Activated CD8-positive, alpha-beta memory T cell treated with anti-CD3 and anti-CD28 coated beads, Interleukin-2, amount 50 U/mL, for 1 hour (primary cell): ENCODE results near the gene BCLAF3.

Experiments
- DNase-seq: peaks from one replicate; pipeline ENCODE4 v3.0.0-alpha.2; 2020; ENCODE audit errors: extremely low read depth

Gene BCLAF3

DNA sequence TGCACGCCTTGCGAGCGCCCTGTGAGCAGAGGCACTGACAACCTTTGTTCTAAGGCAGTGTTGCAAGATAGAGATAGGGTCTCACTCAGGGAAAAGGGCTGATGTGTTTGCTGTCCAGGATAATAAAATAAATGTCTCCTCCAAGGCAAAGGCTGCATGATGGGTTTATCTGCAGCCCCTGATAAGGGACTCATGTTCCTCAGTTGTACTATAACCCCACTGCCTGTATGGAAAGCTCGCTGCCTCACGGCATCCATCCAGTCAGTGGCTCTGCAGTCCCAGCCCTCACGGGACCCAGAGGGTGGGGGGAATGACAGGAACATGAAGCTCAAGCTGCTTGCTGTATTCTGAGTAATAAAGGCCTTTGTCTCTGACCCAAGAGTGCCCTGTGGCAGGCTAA, 22.6 kb downstream of the BCLAF3 start:
- no peak for DNase-seq

DNA sequence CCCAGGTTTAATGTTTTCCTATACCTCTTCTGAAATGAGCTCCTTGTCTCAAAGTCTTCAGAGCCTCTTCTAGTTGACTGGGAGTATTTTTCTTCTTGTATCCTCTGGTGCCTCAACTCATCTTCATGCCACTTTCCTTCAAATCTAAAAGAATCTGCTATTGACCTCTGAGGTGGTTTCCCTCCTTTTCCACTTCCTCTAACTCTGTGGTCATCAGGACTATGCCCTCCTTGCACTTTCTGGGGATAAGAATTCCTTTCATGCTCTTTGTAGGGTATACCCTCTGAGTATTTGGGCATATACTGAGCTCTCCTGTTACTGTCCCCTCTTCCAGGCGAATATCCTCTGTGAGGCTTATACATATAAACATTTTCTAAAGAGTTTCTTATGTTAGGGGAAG, 24.8 kb downstream of the BCLAF3 start:
- no peak for DNase-seq

DNA sequence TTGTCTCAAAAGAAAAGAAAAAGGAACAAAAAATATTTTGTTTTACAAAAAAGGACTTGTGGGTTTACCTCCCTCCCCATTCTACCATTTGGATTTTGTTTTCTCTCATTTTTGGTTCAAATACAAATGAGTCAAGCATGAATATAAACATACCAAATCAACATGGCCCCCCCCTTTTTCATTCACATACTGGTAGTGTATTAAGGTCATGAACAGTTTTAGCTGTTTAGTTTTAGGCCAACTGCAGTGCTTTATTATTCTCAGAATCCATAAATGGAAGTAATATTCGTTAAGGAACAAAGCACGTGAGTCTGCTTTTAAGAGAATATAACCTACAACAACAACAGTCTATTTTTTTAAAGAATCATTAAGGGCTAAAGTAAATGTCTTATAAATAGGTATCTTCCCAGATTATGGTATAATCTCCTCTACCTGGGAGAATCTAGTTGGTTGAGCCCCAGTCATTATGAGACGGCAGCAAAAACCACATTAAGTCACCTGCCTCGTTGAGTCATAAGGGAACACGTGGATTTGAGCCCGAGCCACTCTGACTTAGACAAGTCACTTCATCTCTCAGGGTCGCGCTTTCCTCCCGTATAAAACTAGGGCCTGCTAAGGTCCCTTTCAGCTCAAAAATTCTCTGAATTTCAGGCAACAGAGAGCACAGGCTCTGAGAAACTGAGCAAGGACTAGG, 26.7 kb downstream of the BCLAF3 start:
- DNase-seq: no peak

DNA sequence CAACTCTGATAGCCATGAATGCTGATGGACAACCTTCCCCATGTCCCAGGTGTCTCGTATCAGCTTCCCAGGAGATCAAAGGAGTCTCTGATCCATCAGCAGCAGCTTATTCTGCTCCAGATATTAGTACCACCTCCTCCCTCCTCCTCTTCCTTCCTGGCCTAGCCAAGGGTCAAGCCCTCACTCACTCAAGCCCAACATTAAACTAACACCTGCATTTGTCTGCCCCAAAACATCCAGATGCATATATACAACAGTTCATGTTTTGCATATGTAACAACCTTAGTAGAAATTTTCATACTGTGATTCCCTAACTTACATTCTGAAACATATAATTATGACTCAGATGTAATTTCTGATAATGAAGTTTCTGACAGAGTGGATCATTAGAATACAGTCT, 29.9 kb downstream of the BCLAF3 start:
- DNase-seq: no peak

DNA sequence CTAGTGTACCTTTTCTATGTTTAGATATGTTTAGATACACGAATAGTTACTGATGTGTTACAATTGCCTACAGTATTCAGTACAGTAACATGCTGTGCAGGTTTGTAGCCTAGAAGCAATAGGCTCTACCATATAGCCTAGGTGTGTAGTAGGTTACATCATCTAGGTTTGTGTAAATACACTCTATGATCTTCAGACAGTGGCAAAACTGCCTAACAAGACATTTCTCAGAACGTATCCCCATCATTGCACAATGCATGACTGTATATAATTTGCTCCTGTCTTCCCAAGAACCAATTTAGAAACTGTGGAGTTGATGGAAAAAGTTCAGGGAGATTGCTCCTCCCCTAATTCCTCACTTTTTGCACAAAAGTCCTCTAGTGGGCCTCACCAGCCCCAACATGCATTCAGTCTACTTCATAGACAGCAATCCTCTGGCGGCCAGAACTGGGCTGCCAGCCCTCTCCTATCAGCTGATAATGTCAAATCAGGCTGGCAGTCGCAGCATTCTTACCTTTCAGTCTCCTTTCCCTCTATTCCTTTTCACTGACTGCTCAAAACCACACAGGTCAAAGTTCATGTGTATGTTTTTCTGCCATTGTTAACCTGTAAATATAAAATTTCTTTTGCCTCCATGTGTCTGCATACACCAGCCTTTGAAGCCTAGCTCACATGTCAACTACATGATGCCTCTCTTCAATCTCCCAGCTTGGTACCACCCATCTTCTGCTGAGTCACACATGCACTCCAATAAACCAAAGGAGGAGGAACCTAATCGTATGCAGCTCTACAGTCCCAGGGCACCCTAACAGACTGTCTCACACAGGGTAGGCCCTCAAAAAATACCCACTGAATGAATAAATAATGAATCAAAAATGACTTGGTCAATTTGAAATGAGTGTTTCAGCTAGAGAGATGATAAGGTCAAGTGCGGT, 32.0 kb downstream of the BCLAF3 start:
- no peak for DNase-seq

DNA sequence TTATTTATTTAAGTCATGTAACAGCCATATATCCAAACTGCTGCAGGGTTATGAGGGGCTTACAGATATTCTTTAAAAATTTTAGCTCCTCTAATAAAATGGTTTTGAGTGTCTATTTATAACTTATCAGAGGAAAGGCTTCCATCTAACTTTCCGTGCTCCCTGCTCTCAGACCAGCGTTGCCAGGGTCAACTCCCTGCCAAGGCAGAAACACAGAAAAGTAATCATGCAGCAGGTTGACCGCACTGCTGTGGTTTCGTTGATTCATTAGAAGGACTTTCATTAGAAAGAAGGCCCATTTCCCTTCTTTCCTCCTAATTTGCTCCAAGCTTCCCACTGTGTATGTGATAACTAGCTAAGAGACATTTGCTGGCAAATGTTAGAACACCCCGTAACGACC, 33.9 kb downstream of the BCLAF3 start:
- no peak for DNase-seq

DNA sequence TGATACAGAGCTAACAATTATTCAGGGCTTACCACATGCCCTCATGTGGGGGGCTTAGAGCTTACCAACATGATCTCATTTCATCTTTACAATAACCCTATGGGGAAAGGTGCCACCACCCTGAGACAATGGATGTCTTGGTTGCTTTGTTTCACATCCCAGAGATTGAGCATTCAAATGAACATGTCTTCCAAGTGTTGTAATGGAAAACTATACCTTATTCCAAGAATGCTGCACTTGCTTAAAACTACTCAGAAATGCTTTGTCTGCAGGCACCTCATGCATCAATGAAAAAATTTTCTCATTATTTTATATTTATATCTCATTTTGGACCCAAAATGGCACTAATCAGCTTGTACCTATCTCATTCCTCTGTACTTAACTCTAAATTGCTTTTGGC, 34.6 kb downstream of the BCLAF3 start:
- no peak for DNase-seq

DNA sequence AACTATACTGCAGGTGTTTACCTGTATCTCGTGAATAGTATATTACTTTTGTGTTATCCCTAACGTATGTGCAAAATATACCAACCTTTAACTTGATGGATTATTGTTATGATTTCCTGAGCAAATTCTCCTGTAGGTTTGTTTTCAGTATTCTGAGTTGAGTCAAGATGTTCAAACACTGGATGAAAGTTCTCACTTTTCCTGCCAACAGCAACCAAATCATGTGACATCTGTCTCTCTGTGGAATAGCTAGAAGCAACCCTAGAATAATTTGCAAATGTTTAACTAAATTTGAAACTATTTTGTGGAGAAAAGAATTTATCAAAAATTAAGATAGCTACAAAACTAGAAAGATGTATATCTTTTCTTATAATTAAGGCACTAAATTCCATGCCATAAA, 35.6 kb downstream of the BCLAF3 start:
- DNase-seq: no peak

DNA sequence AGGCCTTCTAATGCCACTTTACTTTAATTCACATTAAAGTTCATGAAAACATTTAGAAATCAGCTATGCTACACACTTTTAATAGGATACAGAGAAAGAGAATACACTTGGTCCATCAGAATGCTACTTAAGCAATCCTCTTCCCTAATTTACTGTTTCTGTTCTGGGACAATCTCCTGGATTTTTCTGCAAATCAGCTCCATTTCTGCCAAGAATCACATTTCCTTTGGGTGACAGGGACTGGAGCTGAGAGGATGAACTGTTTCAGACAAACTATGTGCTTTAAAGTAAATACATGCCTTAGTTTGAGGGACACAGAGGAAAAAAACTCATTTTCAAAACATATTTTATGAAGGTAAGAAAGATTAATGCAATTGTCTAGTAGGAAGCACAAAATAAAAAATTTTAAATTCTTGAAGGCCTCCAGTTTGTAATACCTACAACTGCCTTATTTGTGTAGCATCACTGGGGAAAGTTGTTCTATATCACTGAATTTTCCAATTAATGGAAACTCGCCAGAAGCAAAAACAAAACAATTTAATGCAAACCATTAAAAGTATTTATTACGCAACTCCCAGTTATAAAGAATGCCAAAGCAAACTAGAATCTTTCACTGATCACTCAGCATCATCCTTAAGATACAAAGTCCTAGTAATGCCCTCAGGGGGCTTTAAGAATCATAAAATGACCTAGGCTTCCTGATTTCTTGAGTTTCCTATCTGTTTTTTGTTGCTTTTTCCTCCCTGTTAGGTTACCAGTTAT, 36.3 kb downstream of the BCLAF3 start:
- DNase-seq: no peak

DNA sequence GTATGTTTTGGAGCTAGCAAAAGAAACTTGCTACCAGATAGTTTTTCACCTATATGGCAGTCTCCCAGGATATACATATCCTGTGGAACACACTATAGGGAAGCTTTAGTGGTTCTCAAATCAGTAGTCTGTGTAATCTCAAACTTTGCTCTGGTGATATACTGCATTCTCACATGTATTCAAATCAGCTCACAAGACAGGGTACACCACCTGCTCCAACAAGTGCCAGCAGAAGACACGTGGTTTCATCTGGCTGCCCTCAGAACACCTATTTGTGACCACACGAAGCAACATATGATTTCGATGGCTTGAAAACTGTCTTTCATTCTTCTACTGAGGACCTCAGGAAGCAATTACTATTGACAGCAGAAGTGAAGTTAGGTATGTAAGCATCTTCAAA, 37.7 kb downstream of the BCLAF3 start:
- DNase-seq: no peak

DNA sequence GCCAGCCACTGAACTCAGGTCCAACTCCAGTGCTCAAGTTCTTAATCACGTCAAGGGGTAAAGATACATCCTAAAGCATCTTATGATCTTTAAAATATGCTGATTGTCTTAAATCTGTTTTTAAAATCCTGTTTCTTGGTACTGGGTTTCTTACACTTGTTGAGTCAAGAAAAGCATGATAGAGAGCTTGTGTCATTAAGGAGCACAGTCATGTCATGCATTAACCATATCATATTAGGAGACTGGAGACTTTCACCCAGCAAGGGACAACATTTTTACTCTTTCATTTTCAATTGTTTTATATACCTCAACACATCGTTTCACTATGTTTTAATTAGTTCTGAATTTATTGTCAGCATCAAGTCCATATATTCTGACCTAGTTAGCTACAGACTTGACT, 41.5 kb downstream of the BCLAF3 start:
- DNase-seq: no peak

DNA sequence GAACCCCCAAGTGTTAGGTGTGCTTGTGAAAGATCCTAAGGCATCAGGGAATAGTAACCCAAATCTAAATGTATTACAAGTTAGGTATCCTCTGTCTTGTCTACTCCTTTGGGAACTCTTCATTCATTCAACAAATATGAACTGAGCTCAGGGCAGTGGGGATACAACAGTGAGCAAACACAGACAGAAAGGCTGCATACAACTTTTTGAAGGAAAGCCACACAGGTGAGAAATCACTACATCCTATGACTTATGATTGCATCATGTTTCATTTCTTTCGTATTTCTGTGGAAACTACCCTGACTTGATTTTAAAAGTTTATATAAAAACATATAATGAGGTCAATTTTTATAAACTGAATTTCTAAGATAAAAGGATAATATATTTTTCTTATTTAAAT, 43.2 kb downstream of the BCLAF3 start:
- no peak for DNase-seq
